GM19043 (cell line): ENCODE measurements around the gene OR52I1.
A peak's percentile ranks its signal among the peaks of the same experiment; 100 is the strongest.

Experiments used
- ATAC-seq: cut with Tn5 transposase; IDR thresholded peaks from one replicate; pipeline ENCODE4 v1.9.1; 2021; ENCODE audit warnings: low read depth; ENCODE audit not compliant: unreplicated experiment

The OR52I1 gene

DNA sequence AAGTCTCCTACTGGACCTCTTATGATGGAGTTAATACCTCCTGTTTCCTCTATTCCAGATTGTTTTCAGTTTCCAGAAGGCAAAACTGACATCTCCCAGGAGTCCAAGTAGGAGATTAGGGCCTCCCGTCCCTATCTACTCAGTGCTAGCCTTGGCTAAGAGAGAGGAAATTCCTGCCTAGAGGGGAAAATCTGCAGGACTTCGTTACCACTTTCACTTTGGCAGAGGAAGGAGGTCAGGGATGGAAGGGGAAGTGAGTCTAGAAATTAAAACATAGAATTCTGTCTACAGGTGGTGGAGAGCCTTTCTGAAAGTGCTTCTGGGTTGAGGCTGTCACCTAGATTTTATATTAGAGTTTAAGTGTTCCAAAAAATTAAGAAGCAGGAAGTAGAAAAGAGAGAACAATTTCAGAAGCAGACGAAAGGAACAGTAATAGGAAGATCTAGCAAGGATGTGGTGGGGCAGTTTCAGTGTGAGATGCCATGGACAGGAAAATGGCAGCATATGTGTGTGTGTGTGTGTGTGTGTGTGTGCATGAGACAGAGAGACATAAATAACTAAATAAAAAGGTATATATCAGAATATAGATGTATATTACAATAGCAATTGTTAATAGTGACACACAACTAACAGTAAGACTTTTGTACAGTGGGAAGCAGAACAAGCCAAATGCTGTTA, 16.6 kb downstream of the OR52I1 start:
- no peak for ATAC-seq

- no peak for ATAC-seq
Observed at GRCh38 chr11:4611986-4612385, 18.1 kb downstream of the OR52I1 start.

DNA sequence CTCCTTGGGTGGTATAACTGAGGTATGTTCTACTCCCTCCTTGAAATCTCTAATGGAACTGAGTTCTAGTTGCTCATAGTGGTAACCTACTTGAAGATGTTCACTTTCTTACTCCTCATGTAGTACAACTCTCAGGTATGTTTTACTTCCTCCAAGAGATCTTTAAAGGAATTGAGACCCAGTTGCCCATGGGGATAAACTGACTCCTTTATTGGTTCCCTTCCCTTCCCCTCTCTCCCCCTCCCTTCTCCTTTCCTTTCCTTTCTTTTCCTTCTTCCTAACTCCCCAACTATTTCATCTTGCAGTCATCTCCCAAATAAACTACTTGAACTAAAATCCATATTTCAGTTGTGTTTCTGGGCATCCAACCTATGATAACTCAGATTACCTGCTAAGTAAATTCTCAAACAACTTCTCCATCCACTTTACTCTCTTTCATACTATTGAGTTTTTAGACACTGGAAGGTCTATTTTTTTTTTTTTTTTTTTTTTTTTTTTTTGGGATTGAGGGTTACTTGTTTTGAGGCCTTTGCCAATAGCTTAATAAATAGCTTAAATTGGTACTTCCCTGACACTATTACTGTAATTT, 22.1 kb downstream of the OR52I1 start:
- no peak for ATAC-seq

GRCh38 chr11:4619514-4619913, 25.7 kb downstream of the OR52I1 start:
- no peak for ATAC-seq

- ATAC-seq: no peak
Observed at GRCh38 chr11:4626207-4627099, 32.6 kb downstream of the OR52I1 start.

DNA sequence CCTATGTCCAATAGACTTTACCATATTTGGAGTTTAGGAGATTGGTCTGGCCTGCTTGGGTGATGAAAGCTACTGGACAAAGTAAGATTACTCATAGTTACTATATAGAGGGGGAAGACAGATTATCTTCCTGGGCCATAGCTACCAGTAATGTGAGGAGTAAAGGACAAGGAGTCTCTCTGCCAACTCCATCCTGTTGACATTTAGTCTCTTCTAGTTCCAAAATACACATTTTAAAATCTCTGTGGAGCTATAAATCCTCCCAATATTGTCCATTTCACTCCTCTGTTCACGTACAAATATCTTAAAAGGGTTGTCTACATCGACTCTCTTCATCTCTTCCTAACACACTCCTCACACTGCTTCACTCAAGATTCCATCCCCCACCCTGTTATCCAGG, 42.3 kb downstream of the OR52I1 start:
- no peak for ATAC-seq

GRCh38 chr11:4636962-4637661, 43.3 kb downstream of the OR52I1 start, which contains the start of gene OR51D1:
OR51D1 (plus strand) TSS chr11:4637477; CDS start chr11:4639791, 2,314 bp downstream.
- ATAC-seq: peak; percentile 86

DNA sequence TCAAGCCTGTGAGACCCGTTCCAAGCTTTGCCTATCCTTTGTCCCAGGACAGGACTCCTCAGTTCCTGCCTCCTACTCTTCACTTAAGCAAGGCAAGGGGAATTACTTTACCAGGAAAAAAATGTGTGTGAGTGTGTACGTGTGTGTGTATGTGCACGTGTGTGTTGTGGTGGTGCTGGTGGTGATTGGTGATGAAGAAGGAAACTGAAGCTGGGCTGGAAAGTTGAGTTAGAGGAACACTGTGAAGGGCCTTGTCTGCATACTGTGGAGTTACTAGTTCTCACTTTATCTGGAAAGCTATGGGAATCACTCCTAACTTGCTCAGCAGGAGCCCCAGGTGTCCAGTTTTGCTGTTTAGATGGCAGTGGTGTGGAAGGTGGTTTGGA, 43.8 kb downstream of the OR52I1 start:
- ATAC-seq: no peak

GRCh38 chr11:4639931-4640330, 46.1 kb downstream of the OR52I1 start:
- no peak for ATAC-seq

DNA sequence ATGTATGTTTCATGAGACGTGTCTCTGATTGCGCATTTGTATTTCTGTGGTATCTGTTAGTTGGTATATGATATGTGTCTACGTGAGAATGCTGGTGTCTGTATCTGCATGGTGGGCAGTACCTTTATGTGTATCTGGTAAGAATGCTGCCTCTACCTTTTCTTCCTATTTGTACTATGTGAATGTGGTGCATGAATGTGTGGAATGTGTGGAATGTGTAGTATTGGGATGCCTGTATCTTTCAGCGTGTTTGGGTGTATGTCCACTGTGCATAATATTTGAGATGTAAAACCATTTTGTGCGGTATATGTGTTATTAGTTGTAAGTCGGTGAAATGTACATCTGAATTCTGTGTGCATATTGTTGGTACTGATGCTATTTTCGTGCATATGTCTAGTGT, 47.7 kb downstream of the OR52I1 start:
- no peak for ATAC-seq

DNA sequence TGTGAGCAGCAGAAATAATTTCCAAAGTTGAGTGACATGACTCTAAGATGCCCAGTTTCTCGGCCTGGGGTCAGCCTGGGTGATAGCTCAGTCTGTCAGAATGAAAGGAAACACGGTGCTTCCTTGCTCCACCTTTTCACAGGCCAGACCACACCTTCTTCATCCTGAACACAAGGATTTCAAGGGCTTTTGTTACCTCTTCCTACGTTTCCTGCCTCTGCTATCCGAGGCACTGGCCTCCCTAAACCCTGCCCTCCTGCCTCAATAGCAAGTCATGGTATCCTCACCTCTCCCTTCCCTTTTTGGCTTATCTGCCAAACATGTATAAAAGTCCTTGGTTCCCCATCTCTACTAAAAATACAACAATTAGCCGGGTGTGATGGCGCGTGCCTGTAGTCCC, 48.2 kb downstream of the OR52I1 start:
- ATAC-seq: no peak

DNA sequence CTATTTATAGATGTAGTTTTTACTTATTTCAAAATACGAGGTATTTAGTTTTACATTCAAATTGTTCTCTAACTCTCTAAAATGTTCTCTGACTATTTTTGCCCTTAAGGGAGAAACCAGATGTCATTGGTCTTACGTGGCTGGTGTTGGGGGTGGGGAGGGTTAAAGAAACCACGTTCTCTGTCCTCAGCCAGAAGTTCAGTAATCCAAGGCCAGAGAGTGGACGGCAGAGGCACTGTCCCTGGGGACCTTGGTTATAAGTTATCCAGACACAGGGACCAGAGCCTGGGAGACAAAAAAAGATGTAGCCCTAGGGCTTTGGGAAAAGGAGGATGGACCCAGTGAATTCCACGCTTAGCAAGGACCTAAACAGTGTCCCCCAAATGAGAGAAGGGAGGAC, 49.2 kb downstream of the OR52I1 start:
- no peak for ATAC-seq

- ATAC-seq: no peak
Observed at GRCh38 chr11:4643682-4644081, 49.8 kb downstream of the OR52I1 start, which contains the start of gene OR51E1. OR51E1 (plus strand) TSS chr11:4643982; CDS start chr11:4652527, 8,545 bp downstream.

GRCh38 chr11:4644233-4644632, 50.4 kb downstream of the OR52I1 start:
- ATAC-seq: no peak
